Astrocyte (in vitro differentiated cells and primary cell): ENCODE data around the gene SMC6.

Experiments
- CTCF ChIP-seq: IDR thresholded peaks from 2 replicates; pipeline ENCODE4 v1.5.1; 2011; ENCODE audit warnings: low read depth, mild to moderate bottlenecking, inconsistent platforms, low read length, moderate library complexity; ENCODE audit not compliant: insufficient read depth
- EZH2 ChIP-seq: IDR thresholded peaks from 2 replicates; pipeline ENCODE4 v1.6.1; 2012; ENCODE audit warnings: mild to moderate bottlenecking, low read length, inconsistent platforms; ENCODE audit not compliant: insufficient read depth

GRCh38 chr2:17792515-17792914 lies 38.9 kb upstream of the SMC6 start:
- TF ChIP-seq CTCF, result no peak
- no peak for TF ChIP-seq EZH2
